Smooth muscle cell of the umbilical artery (primary cell): Measurements from ENCODE around the gene TMEM260. TPM values are rescaled to one million over a fixed set of nuclear protein-coding genes. Genes with fewer than 3 reads are reported as not detected.

ENCODE experiments used
- total RNA-seq: library from RNA; depleted of rRNA; stranded (reverse); fragments of >200 nt; gene quantifications from 2 replicates; pipeline ENCODE4 v1.2.3, GENCODE V29; 2014

TMEM260 gene
- 19.4 and 20.2 TPM in 2 replicates for total RNA-seq

GRCh38 chr14:56579345-56580220 is at the start of gene TMEM260:
TMEM260 (plus strand) TSS chr14:56579798; CDS start chr14:56579915, 117 bp downstream.

Other genes starting within 250 kb of the TMEM260 start
- not detected in 2 replicates for gene OTX2, start 230.7 kb downstream of the TMEM260 start, total RNA-seq